GM08714 (cell line): ENCODE results near the gene ITCH.

Source experiments
- H3K4me3 ChIP-seq: fragments of 200-500 bp; sonication (Bioruptor generic); 2 replicates; pipeline ENCODE4 v1.5.1; 2014; ENCODE audit warnings: mild to moderate bottlenecking, low read length, inconsistent platforms
- ZNF274 ChIP-seq: IDR thresholded peaks from 2 replicates; pipeline ENCODE4 v1.6.1; 2012; ENCODE audit warnings: mild to moderate bottlenecking, low read depth, low read length

The ITCH gene

DNA sequence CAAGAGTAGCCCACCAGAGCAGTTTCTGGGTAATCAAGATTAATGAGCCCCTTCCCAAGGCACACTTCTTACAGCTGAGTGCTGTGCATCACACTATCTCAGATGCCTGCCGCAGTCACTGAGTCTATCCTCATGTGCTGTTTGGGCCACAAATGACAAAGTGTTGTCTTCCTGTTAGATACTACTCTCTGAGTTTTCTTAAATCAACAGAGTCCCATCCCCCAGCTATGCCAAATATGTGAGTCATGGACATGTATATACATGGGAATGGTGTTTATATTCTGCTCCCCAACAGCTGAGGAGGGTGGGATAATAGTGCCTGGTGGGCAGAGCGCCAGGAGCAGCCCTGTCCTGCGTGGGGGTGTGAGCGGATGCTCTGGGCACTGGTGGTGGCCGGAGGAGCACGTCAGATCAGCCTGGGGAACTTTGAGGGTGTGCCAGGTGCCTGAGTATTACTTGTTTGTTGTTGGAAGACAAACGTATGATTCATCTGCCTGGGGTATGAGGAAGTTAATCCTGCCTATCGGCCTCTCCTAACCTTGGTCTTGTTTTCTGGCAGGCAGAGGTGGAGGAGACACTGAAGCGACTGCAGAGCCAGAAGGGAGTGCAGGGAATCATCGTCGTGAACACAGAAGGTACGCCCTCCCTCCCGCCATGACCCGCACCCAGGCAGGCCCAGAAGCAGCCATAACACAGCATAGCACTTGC is 162.8 kb downstream of the ITCH start:
- TF ChIP-seq ZNF274, result no peak
- no peak overlapping the region for H3K4me3 ChIP-seq

DNA sequence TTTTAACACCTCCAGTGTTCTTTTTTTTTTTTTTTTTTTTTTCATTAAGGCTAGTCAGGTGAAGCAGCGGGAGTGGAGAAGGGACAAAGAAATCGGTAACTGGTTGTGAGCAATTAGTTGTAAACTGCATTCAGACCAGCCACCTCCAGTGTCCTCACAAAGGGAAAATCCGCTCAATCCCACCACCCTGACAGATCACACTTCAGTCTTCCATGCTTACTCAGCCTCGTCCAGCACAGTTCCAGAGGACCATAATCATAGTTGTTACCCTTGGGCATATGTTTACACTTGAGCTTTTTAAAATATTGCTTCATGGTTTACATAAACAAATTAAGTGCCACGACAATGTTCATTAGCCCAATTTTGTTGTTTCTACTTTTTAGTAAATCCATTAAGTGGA is 163.4 kb downstream of the ITCH start:
- H3K4me3 ChIP-seq, result no peak overlapping the region
- TF ChIP-seq ZNF274, result no peak

DNA sequence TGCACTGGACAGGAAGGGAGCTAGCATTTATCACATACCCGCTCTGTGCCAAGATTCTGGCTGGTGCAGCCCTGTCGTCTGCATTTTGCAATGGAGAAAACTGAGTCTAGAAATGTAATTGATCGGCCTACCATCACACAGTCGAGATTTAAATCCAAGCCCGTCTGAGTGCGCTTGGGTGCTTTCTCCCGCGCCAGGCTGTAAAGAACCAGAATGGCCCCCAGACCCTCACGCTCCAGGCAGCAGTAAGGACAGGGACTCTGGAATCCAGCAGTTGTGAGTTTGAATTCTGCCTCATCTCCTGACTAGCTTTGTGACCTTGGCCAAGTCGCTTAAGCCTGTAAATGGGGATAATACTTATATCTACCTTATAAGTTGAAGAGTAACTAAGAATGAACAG is 163.9 kb downstream of the ITCH start:
- H3K4me3 ChIP-seq, result no peak overlapping the region
- no peak for TF ChIP-seq ZNF274

DNA sequence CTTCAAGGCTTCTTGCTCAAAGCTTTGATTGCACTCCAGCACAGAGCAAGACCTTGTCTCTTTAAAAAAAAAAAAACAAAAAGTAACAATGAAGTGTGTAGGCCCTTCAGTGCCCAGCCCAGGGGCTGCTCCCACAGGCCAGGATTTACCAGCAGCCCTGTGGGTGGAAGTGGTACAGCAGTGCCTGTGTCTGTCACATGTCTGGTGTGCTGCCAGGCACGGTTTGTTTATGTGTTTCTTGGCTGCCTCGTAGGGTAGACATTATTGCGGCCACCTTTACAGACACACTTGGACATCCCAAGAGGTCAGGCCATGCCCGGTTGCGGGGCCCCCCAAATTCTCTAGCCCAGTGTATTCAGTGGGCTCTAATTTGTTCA is 165.8 kb downstream of the ITCH start:
- TF ChIP-seq ZNF274, result no peak

DNA sequence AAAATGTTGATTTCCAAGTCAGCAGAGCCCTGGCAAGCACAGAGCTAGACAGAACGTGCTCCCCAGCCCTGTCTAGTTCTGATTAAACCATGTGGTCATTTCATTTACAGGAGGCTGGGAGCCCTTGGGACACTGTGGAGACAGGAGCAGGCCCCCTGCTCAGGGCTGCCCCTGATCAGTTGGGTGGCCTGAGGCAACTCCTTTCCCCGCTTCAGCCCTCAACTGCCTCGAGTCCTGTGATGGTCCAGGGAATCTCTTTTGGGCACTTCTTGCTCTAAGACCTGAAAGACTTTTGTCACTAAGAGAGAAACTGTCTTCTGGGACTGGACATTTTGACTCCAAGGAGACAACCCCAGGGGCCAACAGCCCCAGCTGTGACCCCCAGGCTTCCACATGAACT is 166.7 kb downstream of the ITCH start:
- TF ChIP-seq ZNF274, result no peak

More for the DNA sequence above, 165.8 kb downstream of the ITCH start:
- no peak overlapping the region for H3K4me3 ChIP-seq

DNA sequence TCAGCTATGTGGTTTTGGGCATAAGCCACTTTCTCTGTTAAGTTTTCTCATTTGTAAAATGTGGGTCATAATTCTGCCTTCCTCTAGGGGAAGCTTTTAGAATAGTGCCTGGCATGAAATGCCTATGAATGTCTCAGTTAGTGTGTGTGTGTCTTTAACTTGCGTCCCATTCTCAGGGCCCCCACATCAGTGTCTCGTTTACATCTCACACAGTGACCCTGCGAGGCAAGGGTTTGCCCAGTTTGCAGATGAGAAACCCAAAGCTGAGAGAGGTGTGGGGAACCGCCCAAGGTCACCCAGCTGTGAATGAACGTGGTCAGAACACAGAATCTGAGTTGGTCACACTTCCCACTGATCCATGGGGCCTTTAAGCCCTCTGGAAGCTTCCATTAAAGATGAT is 167.3 kb downstream of the ITCH start:
- TF ChIP-seq ZNF274, result no peak

More for the DNA sequence above, 166.7 kb downstream of the ITCH start:
- no peak overlapping the region for H3K4me3 ChIP-seq

DNA sequence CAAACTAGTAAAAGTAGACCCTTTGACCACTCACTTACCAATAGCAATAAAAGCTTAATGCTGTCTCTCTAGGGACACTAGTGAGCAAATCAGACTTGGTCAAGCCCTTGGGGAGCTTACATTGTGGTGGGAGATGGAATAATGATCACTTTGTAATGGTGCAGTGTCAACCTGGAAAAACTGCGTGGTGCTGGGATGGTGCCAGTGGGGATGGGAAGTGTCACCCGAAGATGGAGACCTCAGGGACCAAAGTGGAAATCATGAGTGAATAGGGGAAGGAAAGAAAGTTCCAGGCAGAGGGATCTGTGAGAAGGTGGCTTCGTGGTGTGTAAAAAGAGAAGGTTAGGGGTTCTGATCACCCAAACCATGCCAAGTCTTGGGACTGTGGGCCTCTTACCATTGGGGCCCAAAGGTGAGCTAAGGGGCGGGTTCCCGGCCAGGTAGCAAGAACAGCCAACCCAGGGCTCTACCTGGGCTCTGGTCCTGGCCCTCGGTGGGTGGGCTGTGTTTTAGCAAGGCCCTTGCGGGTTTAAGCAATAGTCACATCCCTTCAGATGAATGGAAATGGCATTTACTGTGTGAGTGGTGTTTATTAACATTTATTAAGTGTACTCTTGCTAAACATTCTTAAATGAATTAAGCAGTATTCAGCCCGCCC is 168.7 kb downstream of the ITCH start:
- H3K4me3 ChIP-seq, result no peak overlapping the region
- no peak for TF ChIP-seq ZNF274

More for the DNA sequence above, 167.3 kb downstream of the ITCH start:
- H3K4me3 ChIP-seq, result no peak overlapping the region

DNA sequence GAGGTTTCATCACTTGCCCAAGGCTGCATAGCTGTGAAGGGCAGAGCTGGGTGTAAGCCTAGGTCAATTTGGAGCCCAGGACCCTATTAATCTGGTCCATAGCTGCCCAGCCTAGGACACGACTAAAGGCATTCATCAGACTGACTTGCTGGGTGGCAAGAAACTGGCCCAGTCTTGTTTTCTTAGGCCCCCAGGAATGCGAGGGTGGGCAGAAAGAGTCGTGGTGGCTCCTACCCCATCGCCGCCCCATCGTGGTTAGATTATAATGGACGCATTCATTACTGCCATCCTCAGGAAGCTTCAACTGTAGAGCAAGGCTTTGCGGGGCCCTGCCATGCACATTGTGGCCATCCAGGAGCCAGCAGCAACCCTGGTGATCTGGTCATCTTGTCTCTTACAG is 169.2 kb downstream of the ITCH start:
- TF ChIP-seq ZNF274, result no peak
- no peak overlapping the region for H3K4me3 ChIP-seq

DNA sequence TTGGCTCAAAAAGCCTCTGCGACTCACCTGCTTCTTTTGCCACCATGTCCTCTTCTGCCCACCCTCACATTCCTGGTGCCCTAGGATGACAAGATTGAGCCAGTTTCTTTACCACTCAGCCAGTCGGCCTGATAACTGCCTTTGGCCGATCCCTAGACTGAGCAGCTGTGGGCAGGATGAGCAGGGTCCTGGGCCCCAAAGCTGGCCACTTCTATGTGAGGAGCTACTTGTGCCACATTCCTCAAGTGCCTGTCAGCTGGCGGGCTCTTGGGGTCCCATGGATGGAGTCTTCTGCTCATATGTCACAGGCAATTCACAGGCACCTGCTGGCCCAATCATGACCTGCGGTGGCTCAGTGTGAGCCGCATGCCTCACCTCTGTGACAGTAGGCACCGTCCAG is 169.7 kb downstream of the ITCH start:
- TF ChIP-seq ZNF274, result no peak
- no peak overlapping the region for H3K4me3 ChIP-seq

DNA sequence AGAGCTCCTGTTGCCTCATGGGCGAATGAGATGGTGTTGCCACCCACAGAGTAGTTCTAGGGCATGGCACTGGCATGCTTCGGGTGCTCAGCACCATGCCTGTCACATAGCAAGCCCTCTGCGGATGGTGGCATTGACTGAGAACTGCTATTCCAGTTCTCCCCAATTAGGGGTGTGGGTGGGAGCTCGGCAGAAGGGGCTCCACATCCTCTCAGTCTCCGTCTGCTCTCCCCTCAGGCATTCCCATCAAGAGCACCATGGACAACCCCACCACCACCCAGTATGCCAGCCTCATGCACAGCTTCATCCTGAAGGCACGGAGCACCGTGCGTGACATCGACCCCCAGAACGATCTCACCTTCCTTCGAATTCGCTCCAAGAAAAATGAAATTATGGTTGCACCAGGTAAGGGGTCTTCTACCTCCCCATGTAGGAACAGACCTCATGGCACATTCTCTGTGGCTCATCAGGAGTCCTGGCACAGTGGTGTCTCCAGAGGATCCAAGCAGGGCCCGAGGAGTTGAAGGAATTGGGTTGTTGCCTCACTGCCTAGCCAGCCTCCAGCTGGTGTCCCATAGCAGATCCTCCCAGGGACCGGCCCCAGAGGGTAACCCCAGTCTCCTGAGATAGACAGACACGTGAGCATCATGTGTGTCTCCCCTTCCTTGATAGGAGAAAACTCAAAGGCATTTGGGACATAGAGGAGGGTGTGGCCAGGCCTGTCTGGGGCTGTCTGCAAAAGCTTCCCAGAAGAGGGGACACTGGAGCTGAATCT is 171.5 kb downstream of the ITCH start:
- no peak overlapping the region for H3K4me3 ChIP-seq
- no peak for TF ChIP-seq ZNF274

DNA sequence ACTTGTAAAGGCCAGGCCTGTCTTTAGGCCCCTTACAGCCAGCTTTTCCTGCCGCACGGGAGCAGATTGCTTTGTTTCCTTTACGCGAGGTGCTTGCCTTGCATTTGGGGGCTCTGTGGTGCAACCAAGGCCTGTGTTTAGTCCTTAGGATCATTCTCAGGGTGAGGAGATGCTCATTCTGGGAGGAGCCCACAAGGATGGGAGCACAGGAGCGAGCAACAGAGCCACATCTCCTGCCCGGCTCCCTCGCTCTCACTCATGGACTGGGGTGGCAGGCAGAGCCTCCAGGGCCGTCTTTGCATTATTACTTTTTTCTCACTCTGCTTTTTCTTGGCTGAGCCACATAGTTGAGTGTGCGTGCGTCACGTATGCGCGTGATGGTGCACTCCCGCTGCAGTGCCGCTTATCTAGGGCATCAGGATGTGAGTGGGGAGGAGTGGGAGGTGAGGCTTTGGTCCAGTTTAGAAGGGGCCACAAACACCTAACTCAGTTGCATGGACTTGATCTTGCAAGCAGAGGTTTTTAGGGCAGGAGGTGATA is 172.3 kb downstream of the ITCH start:
- H3K4me3 ChIP-seq, result no peak overlapping the region
- no peak for TF ChIP-seq ZNF274

DNA sequence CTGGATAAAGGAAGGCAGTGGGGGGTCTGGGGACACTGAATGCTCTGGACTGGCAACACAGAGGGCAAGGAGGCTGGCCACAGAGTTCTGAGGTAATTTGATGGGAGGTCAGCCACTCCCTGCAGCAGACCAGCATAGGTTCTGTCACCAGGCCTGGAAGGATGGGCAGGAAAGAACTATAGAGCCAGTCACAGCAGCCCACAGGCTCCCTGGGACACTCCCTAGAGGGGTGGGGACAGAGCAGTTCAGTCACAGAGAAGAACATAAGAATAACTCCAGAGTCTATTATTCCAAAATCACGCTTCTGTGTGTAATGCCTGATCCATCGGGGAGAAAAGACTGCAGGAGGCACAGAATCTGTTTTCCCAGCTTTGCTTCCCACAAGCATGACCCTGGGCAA is 172.8 kb downstream of the ITCH start:
- H3K4me3 ChIP-seq, result no peak overlapping the region
- TF ChIP-seq ZNF274, result no peak

DNA sequence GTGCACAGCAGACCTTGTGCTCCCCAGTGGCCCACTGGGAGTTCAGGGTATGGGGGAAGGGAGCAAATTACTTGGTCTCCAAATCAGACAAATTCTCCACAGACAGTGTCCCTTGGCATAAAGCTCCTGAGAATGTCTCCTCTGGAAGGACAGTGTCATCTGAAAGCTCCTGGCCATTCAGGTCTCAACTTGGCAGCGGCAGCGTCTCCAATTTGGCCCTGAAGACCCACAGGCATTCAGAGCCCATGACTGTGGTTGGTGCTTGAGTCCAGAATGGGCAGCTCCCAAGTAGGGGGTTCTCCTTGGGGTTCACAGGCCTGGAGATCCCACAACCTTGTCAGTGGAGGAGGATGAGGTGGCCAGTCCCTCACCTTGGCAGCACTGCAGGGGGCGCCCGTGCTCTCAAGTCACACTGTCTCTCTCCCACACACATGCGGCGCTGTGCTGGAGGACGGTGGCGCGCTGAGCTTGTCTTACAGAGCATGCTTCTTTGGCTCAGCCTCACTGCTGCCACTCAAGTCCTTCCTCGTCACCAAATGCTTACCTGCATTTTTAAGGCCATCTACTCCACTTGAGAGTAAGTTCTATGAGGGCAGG is 173.8 kb downstream of the ITCH start:
- no peak for TF ChIP-seq ZNF274
- H3K4me3 ChIP-seq, result no peak overlapping the region

DNA sequence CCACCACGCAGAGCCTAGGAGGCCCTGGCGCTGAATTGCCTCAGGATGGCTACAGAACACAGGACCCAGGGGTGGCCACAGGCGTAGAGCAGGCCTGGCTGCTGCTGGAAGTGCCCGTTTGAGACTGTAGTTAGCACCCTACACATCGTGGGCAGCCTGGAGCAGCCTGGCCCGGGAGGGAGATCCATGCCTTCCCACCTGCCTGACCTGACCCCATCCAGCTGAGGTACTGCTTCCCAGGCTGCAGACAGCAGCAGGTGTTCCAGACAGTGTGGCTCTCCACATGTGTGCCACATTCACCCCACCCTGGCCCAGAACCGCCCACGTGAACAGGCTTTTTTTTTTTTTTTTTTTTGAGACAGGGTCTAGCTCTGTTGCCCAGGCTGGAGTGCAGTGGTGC is 174.6 kb downstream of the ITCH start:
- TF ChIP-seq ZNF274, result no peak
- H3K4me3 ChIP-seq, result no peak overlapping the region

DNA sequence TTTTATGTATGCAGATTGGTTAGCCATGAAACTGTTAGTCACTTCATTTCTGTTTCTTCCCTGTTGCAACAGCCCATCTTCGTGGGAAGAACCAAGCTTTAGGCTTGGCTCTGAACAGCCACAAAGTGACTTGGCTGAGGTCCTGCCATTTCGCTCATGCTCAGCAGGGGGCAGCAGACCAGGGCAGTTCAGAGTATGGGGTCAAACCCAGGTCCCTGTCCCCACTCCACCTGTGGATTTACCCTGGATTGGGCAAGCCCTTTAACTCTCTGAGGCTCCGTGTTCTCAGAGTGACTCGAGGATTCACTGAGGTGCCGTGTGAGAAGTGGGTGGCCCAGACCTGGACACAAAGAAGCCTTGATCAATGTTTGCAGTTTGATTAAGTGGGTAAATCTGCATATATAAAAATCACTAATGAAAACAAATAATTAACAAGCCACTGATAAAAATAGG is 175.6 kb downstream of the ITCH start:
- no peak for TF ChIP-seq ZNF274
- no peak overlapping the region for H3K4me3 ChIP-seq
